GM12872 (cell line): ENCODE results near the gene HYCC1.

Experiments used
- CTCF ChIP-seq: IDR thresholded peaks from 3 replicates; pipeline ENCODE4 v1.5.1; 2011; ENCODE audit warnings: low read depth, mild to moderate bottlenecking, low read length, moderate library complexity; ENCODE audit not compliant: insufficient read depth

The HYCC1 gene

GRCh38 chr7:23018750-23019149, 4.8 kb upstream of the HYCC1 start:
- TF ChIP-seq CTCF = no peak

- no peak for TF ChIP-seq CTCF
These were observed 3.4 kb upstream of the HYCC1 start for GRCh38 chr7:23017309-23017708.

GRCh38 chr7:23016345-23017253, 2.7 kb upstream of the HYCC1 start:
- TF ChIP-seq CTCF = no peak

- TF ChIP-seq CTCF = no peak
These were observed 751 bp upstream of the HYCC1 start for GRCh38 chr7:23014681-23015080.

- TF ChIP-seq CTCF = no peak
These were observed 819 bp downstream of the HYCC1 start for GRCh38 chr7:23012908-23013714.

GRCh38 chr7:23012186-23012585, 1.7 kb downstream of the HYCC1 start:
- no peak for TF ChIP-seq CTCF

- TF ChIP-seq CTCF = no peak
These were observed 2.6 kb downstream of the HYCC1 start for GRCh38 chr7:23011222-23011924.
